GM12873 (cell line): ENCODE results near the gene LY6G6C.

Experiments
- TF ChIP-seq, protein P1 (sequence below): IDR thresholded peaks from 2 replicates; pipeline ENCODE4 v1.5.1; 2012; ENCODE audit warnings: low read depth, mild to moderate bottlenecking, moderate library complexity, low read length, control low read depth; ENCODE audit not compliant: insufficient read depth; ENCODE audit errors: missing control alignments

Gene LY6G6C

DNA sequence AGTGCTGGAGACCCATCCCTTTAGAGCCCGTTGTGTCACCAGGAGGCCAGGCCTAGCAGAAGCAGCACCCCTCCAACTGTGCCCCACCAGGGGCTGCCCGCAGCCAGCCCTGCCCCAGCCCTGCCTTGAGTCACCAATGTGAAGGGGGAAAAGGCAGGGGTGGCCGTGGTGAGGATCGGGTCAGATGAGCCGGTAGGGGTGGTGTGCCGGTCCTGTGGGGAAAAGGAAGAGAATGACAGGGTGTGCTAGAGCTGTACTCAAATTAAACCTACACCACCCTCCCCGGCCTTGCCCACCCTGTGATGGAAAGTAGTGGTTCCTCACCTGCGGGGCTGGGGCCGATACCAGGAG lies 44.0 kb upstream of the LY6G6C start:
- TF ChIP-seq, protein P1, sequence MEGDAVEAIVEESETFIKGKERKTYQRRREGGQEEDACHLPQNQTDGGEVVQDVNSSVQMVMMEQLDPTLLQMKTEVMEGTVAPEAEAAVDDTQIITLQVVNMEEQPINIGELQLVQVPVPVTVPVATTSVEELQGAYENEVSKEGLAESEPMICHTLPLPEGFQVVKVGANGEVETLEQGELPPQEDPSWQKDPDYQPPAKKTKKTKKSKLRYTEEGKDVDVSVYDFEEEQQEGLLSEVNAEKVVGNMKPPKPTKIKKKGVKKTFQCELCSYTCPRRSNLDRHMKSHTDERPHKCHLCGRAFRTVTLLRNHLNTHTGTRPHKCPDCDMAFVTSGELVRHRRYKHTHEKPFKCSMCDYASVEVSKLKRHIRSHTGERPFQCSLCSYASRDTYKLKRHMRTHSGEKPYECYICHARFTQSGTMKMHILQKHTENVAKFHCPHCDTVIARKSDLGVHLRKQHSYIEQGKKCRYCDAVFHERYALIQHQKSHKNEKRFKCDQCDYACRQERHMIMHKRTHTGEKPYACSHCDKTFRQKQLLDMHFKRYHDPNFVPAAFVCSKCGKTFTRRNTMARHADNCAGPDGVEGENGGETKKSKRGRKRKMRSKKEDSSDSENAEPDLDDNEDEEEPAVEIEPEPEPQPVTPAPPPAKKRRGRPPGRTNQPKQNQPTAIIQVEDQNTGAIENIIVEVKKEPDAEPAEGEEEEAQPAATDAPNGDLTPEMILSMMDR = no peak

DNA sequence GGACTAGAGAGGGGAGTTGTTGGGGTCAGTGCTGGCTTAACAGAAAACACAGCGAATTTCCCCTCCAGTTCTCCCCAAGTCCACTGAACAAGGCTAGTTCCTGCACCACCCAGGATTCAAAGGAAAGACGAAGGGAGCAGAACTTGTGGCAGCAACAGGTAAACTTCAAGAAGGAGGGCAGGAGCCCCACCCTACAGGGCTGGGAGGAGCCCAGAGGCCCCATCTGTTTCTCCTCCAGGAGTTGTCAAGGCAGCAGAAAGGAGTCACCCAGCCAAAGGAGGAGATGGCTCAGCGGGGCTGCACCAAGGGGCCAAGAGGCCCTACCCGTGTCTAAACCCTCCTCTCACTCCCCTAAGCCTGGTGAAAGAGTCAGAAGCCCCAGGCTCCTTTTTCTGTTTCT lies 42.7 kb upstream of the LY6G6C start:
- TF ChIP-seq, protein P1 = no peak

DNA sequence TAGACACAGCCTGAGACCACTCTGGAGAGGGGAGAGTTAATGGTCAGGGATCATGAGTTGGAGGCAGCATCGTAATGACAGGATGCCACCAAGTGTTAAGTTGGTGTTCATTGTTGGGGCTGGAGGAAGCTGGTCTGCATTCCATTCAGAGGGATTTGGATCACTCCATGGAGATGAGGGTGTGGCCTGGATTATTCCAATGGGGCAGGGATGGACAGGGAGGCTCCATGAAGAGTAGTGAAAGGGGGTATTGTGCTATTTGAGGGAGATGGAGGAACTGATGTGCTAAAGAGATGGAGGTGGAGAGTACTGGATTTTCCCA lies 42.0 kb upstream of the LY6G6C start:
- TF ChIP-seq, protein P1 = no peak

DNA sequence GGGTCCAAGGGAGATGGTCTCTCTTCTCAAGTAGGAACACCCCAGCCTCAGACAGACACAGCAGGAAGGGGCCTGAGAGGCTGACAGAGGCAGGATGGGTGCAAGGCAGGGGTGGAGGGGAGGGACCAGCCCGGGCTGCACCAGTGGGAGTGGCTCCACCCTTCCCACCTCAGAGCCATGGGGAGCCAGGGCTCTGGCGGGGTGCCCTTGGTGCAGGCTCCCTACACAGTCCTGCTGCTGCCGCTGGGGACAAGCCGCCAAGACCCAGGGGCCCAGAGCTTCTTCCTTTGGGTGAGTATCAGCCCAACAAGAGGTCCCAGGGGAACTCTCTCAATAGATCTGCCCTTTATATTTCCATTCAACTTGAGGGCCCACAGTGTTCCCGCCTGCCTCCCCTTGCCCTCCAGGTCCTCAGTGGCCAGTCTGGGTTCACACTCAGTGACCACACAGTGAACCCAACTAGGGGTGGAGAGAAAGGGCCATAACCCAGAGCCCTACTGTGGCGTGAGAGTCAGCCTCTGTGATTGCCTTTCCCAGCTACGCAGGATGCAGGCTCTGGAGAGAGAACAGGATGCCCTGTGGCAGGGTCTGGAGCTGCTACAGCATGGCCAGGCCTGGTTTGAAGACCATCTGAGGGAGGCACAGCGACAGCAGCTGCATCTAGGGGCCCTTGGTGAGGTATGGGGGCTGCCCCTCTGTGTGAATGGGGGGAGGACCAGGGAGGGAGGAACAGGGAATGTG lies 41.5 kb upstream of the LY6G6C start:
- TF ChIP-seq, protein P1 = no peak

DNA sequence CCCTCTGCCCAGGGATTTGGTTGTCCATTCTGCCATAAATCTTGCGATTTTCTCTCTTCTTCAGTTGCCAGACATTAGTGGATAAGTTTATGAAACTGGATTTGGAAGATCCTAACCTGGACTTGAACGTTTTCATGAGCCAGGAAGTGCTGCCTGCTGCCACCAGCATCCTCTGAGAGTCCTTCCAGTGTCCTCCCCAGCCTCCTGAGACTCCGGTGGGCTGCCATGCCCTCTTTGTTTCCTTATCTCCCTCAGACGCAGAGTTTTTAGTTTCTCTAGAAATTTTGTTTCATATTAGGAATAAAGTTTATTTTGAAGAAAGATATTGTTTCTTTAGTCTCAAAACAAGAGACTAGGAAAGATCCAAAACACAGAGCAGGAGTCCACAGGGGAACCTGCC lies 40.8 kb upstream of the LY6G6C start, which contains the start of gene SAPCD1:
Gene SAPCD1, plus strand, starts transcription at position 301 of the 400 bp plus-strand sequence. CDS start 399 bp downstream, outside the sequence.
- TF ChIP-seq, protein P1 = no peak

DNA sequence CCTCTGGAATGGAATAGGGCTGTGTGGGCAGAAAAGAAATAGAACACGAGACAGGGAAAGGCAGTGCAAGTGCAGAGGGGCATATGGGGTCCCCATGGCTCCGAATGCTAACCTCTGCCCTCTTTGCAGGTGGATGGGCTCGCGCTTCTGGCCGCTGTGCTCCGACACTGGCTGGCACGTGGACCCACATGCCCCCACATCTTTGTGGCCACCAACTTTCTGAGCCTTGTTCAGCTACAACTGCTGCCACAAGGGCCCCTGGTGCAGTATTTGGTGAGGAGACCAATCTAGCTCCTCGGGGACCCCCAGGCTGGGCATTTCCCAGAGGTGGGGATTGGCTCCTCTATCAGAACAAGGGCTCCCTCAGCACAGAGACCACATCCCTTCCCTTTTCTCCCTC lies 39.8 kb upstream of the LY6G6C start:
- TF ChIP-seq, protein P1 = no peak

DNA sequence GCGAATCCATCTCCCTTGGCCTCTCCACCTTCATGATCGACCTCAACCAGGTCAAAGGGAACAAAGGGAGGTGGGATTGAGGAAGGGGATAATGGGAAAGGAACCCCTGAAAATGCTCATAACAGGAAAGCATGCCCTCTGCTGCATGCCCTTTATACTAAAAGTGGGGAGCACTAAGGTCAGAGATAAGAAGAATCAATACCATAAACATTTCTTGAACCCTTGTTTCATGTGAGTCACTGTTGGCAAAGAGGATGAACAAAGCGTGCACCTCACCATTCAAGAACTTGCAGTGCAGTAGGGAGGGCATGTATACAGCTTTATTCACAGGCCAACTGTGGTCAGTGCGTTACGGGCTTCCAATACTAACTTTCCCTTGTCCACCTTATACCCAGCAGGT lies 39.2 kb upstream of the LY6G6C start:
- TF ChIP-seq, protein P1 = no peak
